ENCODE results near the gene YWHAB. TPM values are rescaled to one million over a fixed set of nuclear protein-coding genes. Genes with fewer than 3 reads are reported as not detected.
A peak's percentile ranks its signal among the peaks of the same experiment; 100 is the strongest.
"Not testable (repeated sequence)": the region's sequence is repeated elsewhere in the genome, so short reads cannot be mapped to it uniquely, and the experiment has no call there.

YWHAB gene
- total and polyA plus RNA-seq, 5 donors from 2014 or later, result 303 to 927 (median 651) TPM

DNA sequence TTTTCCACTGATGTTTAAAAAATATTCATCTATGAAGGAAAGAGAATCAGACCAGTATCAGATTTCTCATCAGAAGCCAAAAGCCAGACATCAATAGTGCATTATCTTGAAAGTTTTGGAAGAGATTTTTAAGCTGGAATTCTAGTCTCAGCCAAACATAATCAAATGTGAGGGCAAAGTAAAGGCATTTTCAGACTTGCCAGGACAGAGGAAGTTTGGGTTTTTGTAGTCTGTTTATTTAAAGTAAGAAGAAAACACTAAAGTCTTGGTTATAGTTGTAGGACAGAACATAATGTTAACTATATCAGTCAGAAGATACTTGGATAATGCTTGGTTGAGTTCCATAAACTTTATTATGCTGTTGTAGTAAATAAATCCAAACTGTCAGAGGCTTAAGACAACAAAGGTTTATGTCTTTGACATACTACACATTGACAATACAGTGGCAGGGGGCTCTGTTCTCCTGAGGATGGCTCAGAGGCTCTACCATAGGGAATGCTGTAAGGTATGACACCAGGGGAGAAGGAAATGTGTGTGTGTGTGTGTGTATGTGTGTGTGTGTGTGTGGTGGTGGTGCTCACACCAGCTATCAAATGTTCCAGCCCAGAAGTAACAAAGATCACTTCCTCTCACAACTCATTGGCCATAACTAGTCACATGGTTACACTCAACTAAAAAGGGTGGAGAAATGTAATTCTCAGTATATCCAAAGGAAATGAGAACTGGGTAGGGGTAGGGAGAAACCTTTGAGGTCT is 26.7 kb upstream of the YWHAB start:
- peak in 1 of 2 donors; percentile 42 for ATAC-seq (ENCODE audit: low read depth in 2 of 2)
- no peak overlapping the region for H3K27ac ChIP-seq (ENCODE audit: insufficient read depth, low read length, poor library complexity, severe bottlenecking)

DNA sequence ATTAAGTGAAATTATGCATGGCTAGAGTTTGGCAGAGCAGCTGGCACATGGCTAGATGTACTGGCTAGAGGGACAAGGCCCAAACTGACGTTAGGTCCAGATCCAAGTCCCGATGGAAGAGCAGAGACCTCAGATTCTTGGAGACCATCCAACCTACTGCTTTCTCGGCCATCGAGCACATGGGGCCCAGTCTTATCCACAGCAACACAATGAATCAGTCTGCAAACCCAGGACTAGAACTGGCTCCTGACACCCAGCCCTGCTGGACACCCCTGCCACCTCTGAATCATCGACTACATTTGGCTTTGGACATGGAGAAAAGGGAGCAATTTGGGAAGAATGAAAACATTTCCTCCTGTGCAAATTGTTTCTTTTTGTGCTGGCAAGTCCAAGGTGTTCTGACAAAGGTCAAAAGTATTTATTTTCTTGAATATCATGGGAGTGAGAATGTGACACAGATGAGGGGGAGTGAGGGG is 23.9 kb upstream of the YWHAB start:
- Histone ChIP-seq H3K4me3 (ENCODE audit: low read depth, low read length) (no peak overlapping the region), H3K9me3 (ENCODE audit: control insufficient read depth in 2 of 2, low read length in 2 of 2) (no peaks in the 10 kb centered on the region), H3K36me3 (ENCODE audit: control insufficient read depth, insufficient read depth, low read length) (no peaks in the 10 kb centered on the region), H3K4me1 (ENCODE audit: control insufficient read depth, insufficient read depth, low read length, poor library complexity, severe bottlenecking) (no peaks in the 10 kb centered on the region), H3K27me3 (ENCODE audit: control insufficient read depth, insufficient read depth, low read length) (no peaks in the 10 kb centered on the region), H3K27ac (ENCODE audit: insufficient read depth, low read length, poor library complexity, severe bottlenecking) (no peak overlapping the region)
- DNase-seq (no peak), ATAC-seq (ENCODE audit: low read depth in 2 of 2) (no peak)
- Mint-ChIP-seq H3K4me1 (peaks cover 0 to 8% (median 2%) of the 10 kb centered on the region in 4 donors), H3K4me3 (no peak overlapping the region), H3K9me3 (peaks cover 0 to 1% (median 0%) of the 10 kb centered on the region in 7 donors), H3K27ac (no peak overlapping the region), H3K36me3 (no peaks in the 10 kb centered on the region), H3K27me3 (peaks cover 9% of the 10 kb centered on the region)

More for the DNA sequence above, 26.7 kb upstream of the YWHAB start:
- H3K27me3 ChIP-seq (ENCODE audit: control insufficient read depth, insufficient read depth, low read length), result no peaks in the 10 kb centered on the region
- Mint-ChIP-seq H3K9me3 (no peaks in the 10 kb centered on the region), H3K4me1 (peaks cover 0 to 8% (median 4%) of the 10 kb centered on the region in 4 donors), H3K27me3 (peaks cover 14% of the 10 kb centered on the region), H3K4me3 (no peak overlapping the region), H3K27ac (peak overlapping the region in 1 of 3 donors; percentile 15), H3K36me3 (no peaks in the 10 kb centered on the region)
- DNase-seq, result peak in 1 of 3 donors; percentile 24
- H3K9me3 ChIP-seq (ENCODE audit: control insufficient read depth in 2 of 2, low read length in 2 of 2), result no peaks in the 10 kb centered on the region
- H3K4me1 ChIP-seq (ENCODE audit: control insufficient read depth, insufficient read depth, low read length, poor library complexity, severe bottlenecking), result no peaks in the 10 kb centered on the region
- no peaks in the 10 kb centered on the region for H3K36me3 ChIP-seq (ENCODE audit: control insufficient read depth, insufficient read depth, low read length)
- H3K4me3 ChIP-seq (ENCODE audit: low read depth, low read length), result no peak overlapping the region

DNA sequence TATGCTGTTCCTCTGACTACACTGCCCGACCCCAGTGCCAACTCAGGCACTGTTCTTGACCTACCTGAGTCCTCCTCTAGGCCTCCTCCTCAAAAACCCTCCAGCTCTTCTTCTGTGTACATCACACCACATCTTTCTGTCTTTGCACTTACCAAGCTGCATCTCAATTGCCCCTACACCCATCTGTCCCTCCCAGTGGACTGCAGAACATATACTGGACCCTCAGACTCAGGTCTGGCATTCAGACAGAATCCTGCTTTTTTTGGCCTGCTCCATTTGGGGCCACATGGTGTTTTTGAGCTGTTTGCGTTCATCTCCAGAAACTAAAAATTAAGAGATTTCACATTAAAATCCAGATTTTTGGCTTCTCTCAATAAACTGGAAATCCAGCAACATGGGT is 23.2 kb upstream of the YWHAB start:
- Histone ChIP-seq H3K36me3 (ENCODE audit: control insufficient read depth, insufficient read depth, low read length) (no peaks in the 10 kb centered on the region), H3K27me3 (ENCODE audit: control insufficient read depth, insufficient read depth, low read length) (no peaks in the 10 kb centered on the region), H3K9me3 (ENCODE audit: control insufficient read depth in 2 of 2, low read length in 2 of 2) (no peaks in the 10 kb centered on the region), H3K27ac (ENCODE audit: insufficient read depth, low read length, poor library complexity, severe bottlenecking) (no peak overlapping the region), H3K4me1 (ENCODE audit: control insufficient read depth, insufficient read depth, low read length, poor library complexity, severe bottlenecking) (peaks cover 1% of the 10 kb centered on the region), H3K4me3 (ENCODE audit: low read depth, low read length) (no peak overlapping the region)
- Mint-ChIP-seq H3K9me3 (peaks cover 0 to 1% (median 0%) of the 10 kb centered on the region in 7 donors), H3K4me3 (no peak overlapping the region), H3K36me3 (no peaks in the 10 kb centered on the region), H3K27ac (no peak overlapping the region), H3K27me3 (peaks cover 10% of the 10 kb centered on the region), H3K4me1 (peaks cover 0 to 12% (median 4%) of the 10 kb centered on the region in 4 donors)
- DNase-seq (no peak), ATAC-seq (ENCODE audit: low read depth in 2 of 2) (no peak)

DNA sequence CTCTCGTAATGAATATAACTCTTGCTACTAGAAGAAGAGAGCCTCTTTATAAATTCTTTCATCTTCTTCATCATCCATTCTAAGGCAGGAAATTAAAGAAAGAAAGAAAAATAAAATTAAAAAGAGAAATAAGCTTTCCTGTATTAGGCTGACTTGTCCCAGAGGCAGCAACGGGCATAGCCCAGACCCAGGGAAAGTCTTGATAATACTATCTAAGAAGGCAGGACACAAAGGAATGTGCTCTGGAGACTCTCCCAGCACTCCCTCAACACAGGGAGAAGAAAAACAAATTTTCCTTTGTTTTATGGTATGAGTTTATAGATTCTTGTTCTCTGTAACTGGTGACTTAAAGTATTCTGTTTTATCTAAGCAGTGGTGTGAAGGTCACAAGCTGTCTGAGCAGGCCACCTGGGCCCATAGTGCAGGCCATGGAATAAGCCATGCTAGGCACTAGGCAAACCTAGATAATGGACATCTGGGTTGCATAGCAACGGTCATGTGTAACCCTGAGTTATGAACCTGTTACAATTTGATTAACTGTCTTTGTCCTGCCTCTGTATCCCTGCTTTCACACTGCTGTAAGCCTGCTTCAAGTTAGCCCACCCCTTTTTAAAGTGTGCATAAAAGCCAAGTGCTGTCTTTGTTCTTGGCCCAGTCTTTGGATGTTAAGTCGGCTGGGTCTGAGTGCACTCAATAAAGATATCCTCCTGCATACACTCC is 22.0 kb upstream of the YWHAB start:
- H3K27ac Mint-ChIP-seq; H3K9me3 ChIP-seq (ENCODE audit: control insufficient read depth in 2 of 2, low read length in 2 of 2); H3K36me3 ChIP-seq (ENCODE audit: control insufficient read depth, insufficient read depth, low read length); H3K27ac ChIP-seq (ENCODE audit: insufficient read depth, low read length, poor library complexity, severe bottlenecking); H3K9me3 Mint-ChIP-seq; H3K4me3 ChIP-seq (ENCODE audit: low read depth, low read length); DNase-seq; ATAC-seq (ENCODE audit: low read depth in 2 of 2); H3K4me3 Mint-ChIP-seq; H3K36me3 Mint-ChIP-seq; H3K27me3 ChIP-seq (ENCODE audit: control insufficient read depth, insufficient read depth, low read length); H3K4me1 ChIP-seq (ENCODE audit: control insufficient read depth, insufficient read depth, low read length, poor library complexity, severe bottlenecking): not testable (repeated sequence)
- peaks cover 6 to 16% (median 11%) of the 10 kb centered on the region in 4 donors for H3K4me1 Mint-ChIP-seq
- peaks cover 14% of the 10 kb centered on the region for H3K27me3 Mint-ChIP-seq

DNA sequence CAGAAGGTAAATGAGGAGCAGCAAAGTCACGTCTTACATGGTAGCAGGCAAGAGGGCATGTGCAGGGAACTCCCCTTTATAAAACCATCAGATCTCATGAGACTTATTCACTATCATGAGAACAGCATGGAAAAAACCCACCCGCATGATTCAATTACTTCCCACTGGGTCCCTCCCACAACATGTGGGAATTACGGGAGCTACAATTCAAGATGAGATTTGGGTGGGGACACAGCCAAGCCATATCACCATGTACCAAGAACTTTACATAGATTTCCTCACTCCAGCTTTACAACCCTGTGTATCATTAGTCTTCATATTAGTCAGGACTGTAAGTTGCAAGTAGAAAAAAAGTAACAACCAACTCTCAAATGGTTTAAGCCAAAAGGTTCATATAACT is 21.0 kb upstream of the YWHAB start:
- not testable (repeated sequence) for DNase-seq; ATAC-seq (ENCODE audit: low read depth in 2 of 2)
- H3K4me1 Mint-ChIP-seq, result peaks cover 6 to 12% (median 8%) of the 10 kb centered on the region in 4 donors

DNA sequence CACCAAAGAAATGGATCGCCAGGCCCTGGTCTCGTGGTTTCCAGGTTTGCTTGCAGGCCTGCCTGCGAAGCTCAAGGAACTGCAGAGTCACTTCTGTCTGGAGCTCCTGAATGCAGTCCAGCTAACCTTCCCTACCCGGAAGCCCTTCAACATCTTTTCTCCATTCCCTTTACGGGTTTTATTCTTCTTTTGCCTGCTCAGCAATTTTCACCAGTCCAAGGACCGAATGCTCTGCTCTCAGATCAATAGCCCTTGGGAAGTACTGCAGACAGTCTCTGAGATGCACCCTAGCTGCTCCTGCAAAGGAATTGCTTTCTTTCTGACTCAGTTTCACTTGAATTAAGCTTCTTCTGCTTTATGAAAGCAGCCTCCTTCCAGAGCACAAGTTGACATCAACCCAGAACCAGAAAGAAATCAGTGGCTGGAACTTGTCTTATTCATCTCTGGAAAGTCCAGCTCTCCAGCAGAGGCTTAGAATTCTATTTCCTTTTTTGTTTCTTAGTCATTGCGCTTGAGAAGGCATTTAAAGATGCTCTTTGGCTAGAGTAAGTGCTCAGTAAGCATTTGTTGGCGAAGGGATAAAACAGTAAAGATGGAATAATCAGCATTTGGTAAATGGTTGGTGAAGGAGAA is 18.7 kb upstream of the YWHAB start:
- no peak overlapping the region for H3K27ac Mint-ChIP-seq
- ATAC-seq (ENCODE audit: low read depth in 2 of 2) (no peak), DNase-seq (no peak)
- H3K36me3 Mint-ChIP-seq, result no peaks in the 10 kb centered on the region
- H3K27ac ChIP-seq (ENCODE audit: insufficient read depth, low read length, poor library complexity, severe bottlenecking), result no peak overlapping the region
- peaks cover 30% of the 10 kb centered on the region for H3K27me3 Mint-ChIP-seq
- peaks cover 0 to 1% (median 0%) of the 10 kb centered on the region in 7 donors for H3K9me3 Mint-ChIP-seq
- peaks cover 5% of the 10 kb centered on the region for H3K27me3 ChIP-seq (ENCODE audit: control insufficient read depth, insufficient read depth, low read length)
- peaks cover 3% of the 10 kb centered on the region for H3K4me1 ChIP-seq (ENCODE audit: control insufficient read depth, insufficient read depth, low read length, poor library complexity, severe bottlenecking)
- peaks cover 6 to 12% (median 8%) of the 10 kb centered on the region in 4 donors for H3K4me1 Mint-ChIP-seq
- no peak overlapping the region for H3K4me3 ChIP-seq (ENCODE audit: low read depth, low read length)
- H3K4me3 Mint-ChIP-seq, result peak overlapping the region in 2 of 4 donors; percentile 73 to 78
- no peaks in the 10 kb centered on the region for H3K9me3 ChIP-seq (ENCODE audit: control insufficient read depth in 2 of 2, low read length in 2 of 2)
- no peaks in the 10 kb centered on the region for H3K36me3 ChIP-seq (ENCODE audit: control insufficient read depth, insufficient read depth, low read length)

More for the DNA sequence above, 21.0 kb upstream of the YWHAB start:
- H3K4me3 ChIP-seq (ENCODE audit: low read depth, low read length); H3K9me3 ChIP-seq (ENCODE audit: control insufficient read depth in 2 of 2, low read length in 2 of 2); H3K27ac Mint-ChIP-seq; H3K36me3 Mint-ChIP-seq; H3K4me3 Mint-ChIP-seq; H3K27me3 ChIP-seq (ENCODE audit: control insufficient read depth, insufficient read depth, low read length); H3K36me3 ChIP-seq (ENCODE audit: control insufficient read depth, insufficient read depth, low read length); H3K4me1 ChIP-seq (ENCODE audit: control insufficient read depth, insufficient read depth, low read length, poor library complexity, severe bottlenecking); H3K9me3 Mint-ChIP-seq; H3K27ac ChIP-seq (ENCODE audit: insufficient read depth, low read length, poor library complexity, severe bottlenecking): not testable (repeated sequence)
- peaks cover 20% of the 10 kb centered on the region for H3K27me3 Mint-ChIP-seq

DNA sequence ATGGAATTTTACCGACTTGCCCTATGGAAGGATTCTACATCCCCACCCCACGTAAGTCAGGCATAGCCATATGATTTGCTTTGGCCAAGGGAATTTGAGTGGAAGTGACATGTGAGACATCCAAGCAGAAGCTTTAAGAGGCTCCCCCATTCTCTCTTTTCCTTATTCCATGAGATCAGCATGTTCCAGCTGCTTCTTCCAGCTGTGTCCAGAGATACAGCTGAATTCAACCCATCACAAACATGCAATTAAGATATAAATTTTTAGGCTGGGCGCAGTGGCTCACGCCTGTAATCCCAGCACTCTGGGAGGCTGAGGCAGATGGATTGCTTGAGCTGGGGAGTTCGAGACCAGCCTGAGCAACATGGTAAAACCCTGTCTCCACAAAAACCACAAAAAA is 16.0 kb upstream of the YWHAB start:
- Mint-ChIP-seq H3K9me3 (peaks cover 0 to 1% (median 0%) of the 10 kb centered on the region in 7 donors), H3K4me3 (no peak overlapping the region), H3K36me3 (no peaks in the 10 kb centered on the region), H3K4me1 (peaks cover 6 to 12% (median 7%) of the 10 kb centered on the region in 4 donors), H3K27me3 (peaks cover 30% of the 10 kb centered on the region), H3K27ac (no peak overlapping the region)
- ATAC-seq (ENCODE audit: low read depth in 2 of 2) (no peak), DNase-seq (no peak)
- Histone ChIP-seq H3K4me1 (ENCODE audit: control insufficient read depth, insufficient read depth, low read length, poor library complexity, severe bottlenecking) (peaks cover 3% of the 10 kb centered on the region), H3K36me3 (ENCODE audit: control insufficient read depth, insufficient read depth, low read length) (no peaks in the 10 kb centered on the region), H3K27me3 (ENCODE audit: control insufficient read depth, insufficient read depth, low read length) (peaks cover 5% of the 10 kb centered on the region), H3K9me3 (ENCODE audit: control insufficient read depth in 2 of 2, low read length in 2 of 2) (no peaks in the 10 kb centered on the region), H3K4me3 (ENCODE audit: low read depth, low read length) (no peak overlapping the region), H3K27ac (ENCODE audit: insufficient read depth, low read length, poor library complexity, severe bottlenecking) (no peak overlapping the region)

All from CD4-positive, CD25-positive, alpha-beta regulatory T cell (primary cell).